Measurements from ENCODE around the gene GPR61.

The GPR61 gene

DNA sequence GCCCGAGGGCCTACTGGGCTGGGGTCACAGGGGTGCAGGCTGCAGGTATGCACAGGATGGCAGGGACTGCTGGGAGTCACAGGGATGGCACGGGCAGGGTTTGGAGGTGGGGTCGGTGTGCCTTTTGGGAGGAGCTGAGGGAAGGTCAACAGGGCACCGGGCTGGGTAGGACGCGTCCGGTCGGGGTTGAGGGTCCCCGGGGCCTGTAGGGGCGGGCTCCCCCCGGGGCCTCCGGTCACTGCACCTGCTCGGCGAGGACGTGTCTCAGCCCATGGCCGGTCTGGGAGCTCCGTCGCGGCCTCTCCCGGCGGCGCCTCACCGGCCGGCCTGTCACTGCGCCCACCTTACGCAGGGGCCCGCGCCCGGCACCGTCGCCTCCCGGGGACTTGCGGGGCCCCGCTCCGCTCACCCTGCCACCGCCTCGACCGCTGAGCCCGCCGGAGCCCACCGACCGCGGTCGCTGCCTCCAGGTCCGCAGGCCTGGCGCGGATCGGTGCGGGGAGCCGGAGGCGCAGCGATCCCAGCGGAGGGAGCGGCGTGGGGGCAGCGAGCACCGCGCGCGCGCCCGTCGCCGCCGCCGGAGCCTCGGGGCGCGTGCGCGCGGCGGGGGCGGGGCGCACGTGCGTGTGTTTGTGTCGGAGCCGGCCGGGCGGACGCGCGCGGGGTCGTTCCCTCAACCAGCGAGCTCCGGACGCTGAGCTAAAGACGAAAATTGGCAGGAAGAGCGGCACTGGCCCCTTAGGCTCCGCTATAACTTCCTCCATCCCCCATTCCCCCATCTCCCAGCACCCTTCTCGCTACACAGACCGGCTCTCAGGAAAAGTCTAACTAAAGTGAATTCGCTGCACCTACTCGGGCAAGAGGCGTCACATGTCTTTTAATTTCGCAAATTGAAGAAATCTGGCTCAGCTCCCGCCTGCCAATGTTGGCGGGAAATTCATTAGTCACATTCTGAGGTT lies 30.2 kb upstream of the GPR61 start, which contains the start of gene AMIGO1:
TSS of gene AMIGO1 (minus strand) at position 552 of the 959 bp plus-strand sequence. CDS start 815 bp downstream, outside the sequence.
- DNase-seq, result no peak

DNA sequence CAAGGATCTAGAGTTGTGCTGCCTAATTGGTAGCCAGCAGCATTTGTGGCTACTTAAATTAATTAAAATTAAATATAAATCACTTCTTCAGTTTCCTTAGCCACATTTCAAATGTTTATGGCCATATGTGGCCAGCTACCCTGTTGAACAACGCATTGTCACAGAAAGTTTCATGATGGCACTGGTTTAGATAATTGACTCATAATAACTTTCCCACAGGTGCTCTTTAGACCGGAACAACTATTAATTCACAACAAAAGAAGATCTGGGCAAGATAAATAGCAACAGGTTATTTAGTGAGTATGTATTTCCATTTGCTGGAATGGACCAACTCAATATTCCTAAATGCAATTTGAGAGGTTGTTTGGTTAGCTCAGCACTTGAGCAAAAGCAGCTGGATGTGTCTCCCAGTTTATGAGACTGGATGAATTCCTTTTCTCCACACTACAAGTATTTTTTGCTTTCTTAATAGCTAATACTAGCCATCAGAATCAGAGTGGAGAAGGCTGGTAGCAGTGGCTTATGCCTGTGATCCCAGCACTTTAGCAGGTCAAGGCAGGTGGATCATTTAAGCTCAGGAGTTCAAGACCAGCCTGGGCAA lies 26.5 kb upstream of the GPR61 start:
- no peak for DNase-seq

- no peak for DNase-seq
Measured at GRCh38 chr1:109514846-109515245, 24.8 kb upstream of the GPR61 start.

- no peak for DNase-seq
Measured at GRCh38 chr1:109516872-109517271, 22.8 kb upstream of the GPR61 start.

GRCh38 chr1:109517337-109517736 lies 22.3 kb upstream of the GPR61 start:
- no peak for DNase-seq

GRCh38 chr1:109521002-109521951 lies 18.4 kb upstream of the GPR61 start:
- no peak for DNase-seq

GRCh38 chr1:109522026-109522425 lies 17.6 kb upstream of the GPR61 start:
- DNase-seq, result no peak

- no peak for DNase-seq
Measured at GRCh38 chr1:109523706-109524105, 16.0 kb upstream of the GPR61 start.

DNA sequence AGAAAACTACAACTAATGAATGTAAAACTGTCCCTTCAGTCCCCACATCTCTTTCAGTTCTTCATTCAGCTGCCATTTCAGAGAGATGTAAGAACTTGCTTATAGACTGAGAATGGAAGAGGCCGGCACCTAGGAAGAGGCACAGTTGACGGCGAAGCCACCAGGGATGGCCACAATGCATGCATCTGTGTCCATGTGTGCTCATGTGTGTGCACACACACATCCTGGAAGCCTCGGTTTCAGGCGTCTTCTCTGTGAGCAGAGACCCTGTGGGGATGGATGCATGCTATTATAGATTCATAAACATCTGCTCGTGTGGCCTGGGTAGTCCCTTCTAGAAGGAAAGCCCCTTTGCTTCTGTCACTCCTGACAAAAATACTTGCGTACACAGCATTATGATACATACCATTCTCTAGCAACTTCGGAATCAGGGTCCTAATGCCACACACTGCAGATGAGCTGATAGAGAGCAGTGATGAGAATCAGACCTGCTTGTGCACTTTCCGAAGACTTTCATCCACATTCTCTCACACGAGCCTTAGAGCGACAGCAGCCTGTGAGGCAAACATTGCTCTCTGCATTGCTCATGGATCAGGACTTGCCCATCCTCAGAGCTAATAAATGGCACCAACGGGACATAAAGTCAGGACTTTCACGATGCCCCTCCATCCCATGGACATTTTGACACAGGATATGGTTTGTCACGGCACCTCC lies 12.4 kb upstream of the GPR61 start:
- DNase-seq, result no peak

DNA sequence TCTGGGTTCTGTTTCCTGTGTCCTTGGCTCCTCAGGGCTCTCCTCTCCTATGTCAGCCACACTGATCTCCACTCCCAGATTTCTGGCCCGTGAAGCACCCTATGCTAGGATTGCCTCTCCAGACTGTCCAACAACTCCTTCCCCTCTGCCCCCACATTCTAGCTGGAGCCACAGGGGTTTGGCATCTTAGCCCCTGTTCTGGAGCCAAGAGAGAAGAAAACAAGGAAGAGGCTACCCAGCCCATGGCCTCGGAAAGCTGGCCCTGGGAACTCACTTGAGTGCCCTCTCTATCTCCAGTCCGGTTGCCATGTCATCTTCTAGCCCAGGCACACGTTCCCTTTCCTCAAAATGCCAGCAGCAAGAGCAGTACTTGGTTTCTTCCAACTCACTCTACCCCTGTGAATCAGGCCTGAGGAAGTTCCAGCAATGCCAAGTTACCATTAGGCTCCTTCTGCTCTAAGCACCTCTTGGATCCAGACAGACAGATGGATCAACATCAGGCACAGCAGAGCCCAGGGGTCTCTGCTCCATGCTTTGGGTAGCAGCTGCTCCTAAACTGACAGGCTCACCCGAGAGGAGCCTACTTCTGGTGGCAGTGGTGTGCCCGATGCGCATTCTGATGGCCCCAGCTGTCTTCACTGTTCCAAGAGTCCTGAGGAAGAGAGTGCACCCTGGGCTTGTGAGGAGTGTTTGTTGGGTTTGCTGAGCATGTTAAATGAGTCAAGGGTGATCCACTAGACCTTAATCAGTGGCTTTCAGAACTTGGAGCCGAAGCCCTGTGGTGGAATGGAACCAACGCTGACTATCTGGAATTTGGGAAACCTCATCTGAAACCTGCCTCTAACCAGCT lies 11.6 kb upstream of the GPR61 start:
- no peak for DNase-seq

DNA sequence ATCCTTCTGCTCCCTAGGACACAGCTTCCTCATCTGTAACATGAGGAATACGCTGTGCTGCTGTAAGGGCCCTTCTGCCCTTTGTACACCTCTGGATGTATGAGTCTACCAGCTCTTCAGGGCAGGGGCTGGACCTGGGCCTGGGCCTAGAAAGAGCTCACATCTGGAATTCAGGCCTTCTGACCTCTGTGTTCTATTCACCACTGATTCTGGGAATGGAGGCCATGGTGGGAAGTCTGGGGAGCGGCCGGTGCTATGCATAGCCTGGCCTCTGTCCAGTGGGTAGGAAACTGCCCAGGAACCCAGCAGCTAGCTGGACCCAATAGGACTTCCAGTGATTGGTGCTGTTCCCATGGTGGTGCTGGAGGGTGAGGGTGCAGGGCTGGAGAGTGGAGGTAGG lies 11.0 kb upstream of the GPR61 start:
- no peak for DNase-seq

GRCh38 chr1:109529881-109530456 lies 9.7 kb upstream of the GPR61 start:
- DNase-seq, result no peak

DNA sequence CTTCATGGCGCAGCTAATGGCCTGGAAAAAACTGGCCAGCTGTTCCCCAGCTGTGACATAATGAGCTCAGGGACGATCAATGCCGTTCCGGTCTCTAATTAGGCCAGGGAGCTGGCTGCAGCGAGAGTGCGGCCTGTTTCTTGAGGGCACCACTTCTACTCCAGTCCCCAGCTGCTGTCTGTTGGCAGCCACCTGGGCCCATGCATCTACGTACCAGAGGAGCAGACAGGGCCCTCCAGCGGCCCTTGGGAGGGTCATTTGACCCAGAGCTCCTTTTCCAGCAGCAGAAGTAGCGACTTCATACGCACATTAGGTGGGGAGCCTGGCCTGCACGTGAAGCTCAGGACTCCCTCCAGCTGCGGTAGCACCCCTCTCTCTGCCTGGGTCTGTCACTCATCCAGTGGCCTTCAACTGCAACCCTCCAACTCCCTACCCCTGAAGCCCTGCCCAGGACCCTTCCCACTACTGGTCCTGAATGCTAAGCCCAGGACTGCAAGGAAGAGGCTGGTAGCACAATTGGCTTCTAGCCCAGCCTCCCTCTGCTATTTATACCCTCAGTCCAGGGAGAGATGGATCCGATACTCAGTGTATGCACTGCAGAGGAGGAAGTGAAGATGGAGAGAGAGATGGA lies 9.1 kb upstream of the GPR61 start:
- DNase-seq, result no peak

GRCh38 chr1:109531380-109531779 lies 8.3 kb upstream of the GPR61 start:
- DNase-seq, result no peak

GRCh38 chr1:109531826-109532364 lies 7.8 kb upstream of the GPR61 start:
- no peak for DNase-seq

GRCh38 chr1:109532365-109533136 lies 7.1 kb upstream of the GPR61 start:
- DNase-seq, result peak; percentile 63

GRCh38 chr1:109534307-109534858 lies 5.3 kb upstream of the GPR61 start:
- no peak for DNase-seq

GRCh38 chr1:109535481-109535880 lies 4.2 kb upstream of the GPR61 start:
- no peak for DNase-seq

- no peak for DNase-seq
Measured at GRCh38 chr1:109535971-109536491, 3.6 kb upstream of the GPR61 start.
